Adrenal gland (tissue), 5 donors: ENCODE data around the gene POLDIP3.

Experiments
- CTCF ChIP-seq, 6 experiments: fragments of 450-650 bp in 4 of 6; fragments of 200-600 bp in 2 of 6; sonication (generic) in 1 of 6; IDR thresholded peaks; 1 replicate in 5 of 6; 2 replicates in 1 of 6; pipeline versions ENCODE4 v1.5.1 to v1.8.0; 2016 to 2021; ENCODE audit warnings: antibody characterized with exemption in 6 of 6, mild to moderate bottlenecking in 2 of 6, moderate library complexity in 1 of 6
- POLR2A ChIP-seq, 2 donors: fragments of 450-650 bp; IDR thresholded peaks; one replicate each; pipeline ENCODE4 v1.6.1; 2017; ENCODE audit warnings: antibody characterized with exemption in 2 of 2, mild to moderate bottlenecking in 2 of 2, moderate library complexity in 1 of 2
- donor health status: DM: no; HTN: no; CAD: no.

- TF ChIP-seq CTCF (IDR thresholded peaks at IDR 0.05) (no peak), POLR2A (IDR thresholded peaks at IDR 0.05) (no peak)
Measured at GRCh38 chr22:42630901-42631602, 16.4 kb upstream of the POLDIP3 start.
